ENCODE results near the gene OPTN. TPM values are rescaled to one million over a fixed set of nuclear protein-coding genes. Genes with fewer than 3 reads are reported as not detected.

OPTN gene
- total and polyA plus RNA-seq, 2 of the 8 experiments (the other 6 are each of a cell fraction or from before 2014, with no cell fraction given), result 4.8 to 20.1 TPM

DNA sequence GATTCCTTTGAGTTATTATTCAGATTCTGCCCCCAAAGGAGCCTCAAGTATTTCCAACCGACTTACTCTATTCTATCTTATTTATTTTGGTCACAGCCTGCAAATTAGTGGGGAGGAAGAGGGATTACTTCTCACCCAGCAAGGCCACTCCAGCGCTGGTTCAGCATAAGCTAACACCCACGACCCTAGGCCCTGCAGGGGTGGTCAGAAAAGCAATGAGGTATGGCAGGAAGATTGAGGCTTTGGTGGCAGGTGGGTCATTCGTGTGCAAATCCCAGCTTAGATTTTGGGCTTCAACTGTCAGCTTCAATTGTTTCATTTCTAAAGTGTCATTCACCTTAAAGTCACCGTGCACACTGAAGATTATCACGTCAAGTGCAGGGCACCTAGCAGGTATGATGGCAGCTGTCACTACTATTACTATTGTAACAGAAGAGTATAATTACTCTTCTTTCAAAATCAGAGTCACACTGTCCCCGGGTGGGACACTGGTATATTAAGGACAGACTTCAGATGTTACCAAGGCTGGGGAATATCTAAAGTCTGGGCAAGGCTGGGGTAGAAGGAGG is 48.8 kb upstream of the OPTN start:
- H4K5ac ChIP-seq (ENCODE audit: insufficient read length, low read depth, low read length), result no peak overlapping the region
- H2BK12ac ChIP-seq (ENCODE audit: low read depth, low read length), result no peak overlapping the region
- H3K4ac ChIP-seq (replicated peaks; ENCODE audit: insufficient read length, low read depth, low read length), result no peak overlapping the region
- POLR2A ChIA-PET (ENCODE audit: partially characterized antibody), result no interaction called here
- H2AK5ac ChIP-seq (ENCODE audit: low read depth, low read length), result no peak overlapping the region
- WGBS, 2 experiments (ENCODE audit: extremely low coverage in 1 of 2, insufficient coverage in 1 of 2, insufficient read length in 1 of 2, insufficient replicate concordance in 2 of 2, low coverage in 1 of 2, low lambda C conversion rate in 2 of 2, missing lambda C conversion rate in 1 of 2), result 72% methylated on average over 7 of the region's 7 CpGs; no CpG with 5 or more reads in 1 of the 2 experiments
- no peak overlapping the region for H3K9ac ChIP-seq (replicated peaks in 1 of 4; ENCODE audit: extremely low read depth in 1 of 4, low read depth in 3 of 4, low read length in 3 of 4)
- no peak for FAIRE-seq
- H2BK20ac ChIP-seq (ENCODE audit: low read length), result no peak overlapping the region
- H4K8ac ChIP-seq (ENCODE audit: extremely low read depth, insufficient read depth, low read length), result no peak overlapping the region; the same call in 1 of the 2 replicates
- H3K23me2 ChIP-seq (ENCODE audit: low read depth, low read length), result peaks cover 2% of the 10 kb centered on the region; the same call in 1 of the 2 replicates
- H3K4me2 ChIP-seq (ENCODE audit: insufficient read depth in 1 of 2, low read depth in 2 of 2, low read length in 2 of 2), result no peak overlapping the region
- no peak overlapping the region for H3K4me3 ChIP-seq (ENCODE audit: extremely low read depth in 1 of 4, insufficient read depth in 2 of 4, low read depth in 3 of 4, low read length in 4 of 4)
- no peak overlapping the region for H2AFZ ChIP-seq (ENCODE audit: low read length)
- no peaks in the 10 kb centered on the region for H3K79me1 ChIP-seq (ENCODE audit: low read depth, low read length)
- H3K27me3 ChIP-seq (replicated peaks in 1 of 4; ENCODE audit: control insufficient read depth in 3 of 4, extremely low read depth in 1 of 4, insufficient read depth in 3 of 4, low read length in 3 of 4), result no peaks in the 10 kb centered on the region
- no peak for DNase-seq (ENCODE audit: low read depth in 1 of 2, low spot score in 2 of 2)
- H2BK15ac ChIP-seq (ENCODE audit: low read length), result no peak overlapping the region
- H3K4me1 ChIP-seq (replicated peaks in 1 of 4; ENCODE audit: control insufficient read depth in 3 of 4, insufficient read depth in 4 of 4, low read length in 3 of 4), result peaks cover 0 to 1% (median 0%) of the 10 kb centered on the region in 4 experiments; a peak in 2 of 7 replicates
- H4K20me1 ChIP-seq (replicated peaks in 1 of 2; ENCODE audit: control insufficient read depth in 1 of 2, insufficient read depth in 2 of 2, low read length in 2 of 2), result no peaks in the 10 kb centered on the region
- no peaks in the 10 kb centered on the region for H3K79me2 ChIP-seq (ENCODE audit: control insufficient read depth in 1 of 2, insufficient read depth in 2 of 2, low read length in 2 of 2)
- no peaks in the 10 kb centered on the region for H3K36me3 ChIP-seq (ENCODE audit: control insufficient read depth in 2 of 4, insufficient read depth in 4 of 4, low read length in 3 of 4)
- H3K56ac ChIP-seq (replicated peaks; ENCODE audit: insufficient read length, low read depth, low read length), result no peak overlapping the region
- H3K14ac ChIP-seq (ENCODE audit: insufficient read length), result no peak overlapping the region
- H4K91ac ChIP-seq (replicated peaks; ENCODE audit: insufficient read length, low read length), result no peak overlapping the region
- no peak overlapping the region for H3K18ac ChIP-seq (ENCODE audit: extremely low read depth, low read length)
- no peak overlapping the region for H2BK120ac ChIP-seq (replicated peaks; ENCODE audit: low read depth, low read length)
- no peak overlapping the region for H2BK5ac ChIP-seq (ENCODE audit: low read depth, low read length)
- H3K9me3 ChIP-seq (ENCODE audit: insufficient read depth in 2 of 2, low read depth in 1 of 2, low read length in 1 of 2), result no peaks in the 10 kb centered on the region
- no peak overlapping the region for H3K23ac ChIP-seq (ENCODE audit: insufficient read length)
- CTCF ChIA-PET (ENCODE audit: partially characterized antibody), result interaction anchor here (0.6 to 1.9 kb wide), 10 partner anchors 11 to 334 kb away, joined by 3 to 11 read pairs (median 3); no protein-coding TSS in a partner anchor
- H3K27ac ChIP-seq (ENCODE audit: low read depth, low read length), result no peak overlapping the region
- no peak for TF ChIP-seq KDM1A (IDR thresholded peaks at IDR 0.05; ENCODE audit: borderline replicate concordance, low read length)
- TF ChIP-seq SIN3A (conservative IDR thresholded peaks at IDR 0.05 in 1 of 2, IDR thresholded peaks at IDR 0.05 in 1 of 2; ENCODE audit: low read depth in 1 of 2, low read length in 2 of 2), result no peak
- no peak for TF ChIP-seq CHD2 (IDR thresholded peaks at IDR 0.05; ENCODE audit: low read length)
- no peak for TF ChIP-seq SAP30 (IDR thresholded peaks at IDR 0.05; ENCODE audit: insufficient read depth, insufficient replicate concordance, low read length)
- TF ChIP-seq FOSL1 (IDR thresholded peaks at IDR 0.05; ENCODE audit: insufficient read depth, low read depth, low read length), result no peak
- no peak for TF ChIP-seq GABPA (IDR thresholded peaks at IDR 0.05; ENCODE audit: borderline replicate concordance, insufficient read depth, low read length)
- TF ChIP-seq CBX5 (IDR thresholded peaks at IDR 0.05; ENCODE audit: low read depth, low read length), result no peak
- TF ChIP-seq EGR1 (IDR thresholded peaks at IDR 0.05; ENCODE audit: borderline replicate concordance, low read depth, low read length), result no peak
- TF ChIP-seq HDAC2 (IDR thresholded peaks at IDR 0.05; ENCODE audit: borderline replicate concordance in 1 of 2, low read depth in 2 of 2, low read length in 2 of 2), result no peak
- TF ChIP-seq ASH2L (IDR thresholded peaks at IDR 0.05; ENCODE audit: low read length), result no peak
- no peak for TF ChIP-seq SRF (IDR thresholded peaks at IDR 0.05; ENCODE audit: low read depth, low read length)
- no peak for TF ChIP-seq POU5F1 (IDR thresholded peaks at IDR 0.05; ENCODE audit: low read depth, low read length)
- TF ChIP-seq POLR2AphosphoS5 (IDR thresholded peaks at IDR 0.05; ENCODE audit: low read depth, low read length), result no peak

All from H1 (cell line).